Hepatocyte (in vitro differentiated cells): ENCODE results near the gene NEK4. TPM values are rescaled to one million over a fixed set of nuclear protein-coding genes. Genes with fewer than 3 reads are reported as not detected.

Experiments
- DNase-seq: peaks from one replicate; pipeline ENCODE4 v3.0.0-alpha.2; 2016; ENCODE audit warnings: low spot score
- H2AFZ ChIP-seq: fragments of 200-600 bp; sonication (generic); 2 replicates; pipeline ENCODE4 v1.6.0; 2016; ENCODE audit warnings: antibody characterized with exemption, mild to moderate bottlenecking
- H3K27ac ChIP-seq: fragments of 200-600 bp; sonication (generic); 2 replicates; pipeline ENCODE4 v1.5.1; 2016; ENCODE audit warnings: mild to moderate bottlenecking
- H3K27me3 ChIP-seq: fragments of 200-600 bp; sonication (generic); 2 replicates; pipeline ENCODE4 v1.6.1; 2016
- H3K36me3 ChIP-seq: fragments of 200-600 bp; sonication (generic); replicated peaks from 2 replicates; pipeline ENCODE4 v1.5.1; 2016; ENCODE audit warnings: low read depth; ENCODE audit not compliant: insufficient read depth
- H3K4me1 ChIP-seq: fragments of 200-600 bp; sonication (generic); 2 replicates; pipeline ENCODE4 v1.5.1; 2016; ENCODE audit warnings: mild to moderate bottlenecking, moderate library complexity; ENCODE audit not compliant: insufficient read depth
- H3K4me2 ChIP-seq: fragments of 200-600 bp; sonication (generic); 2 replicates; pipeline ENCODE4 v1.6.0; 2016
- H3K4me3 ChIP-seq: fragments of 200-600 bp; sonication (generic); 2 replicates; pipeline ENCODE4 v1.5.1; 2016; ENCODE audit warnings: mild to moderate bottlenecking
- H3K79me2 ChIP-seq: fragments of 200-600 bp; sonication (generic); 2 replicates; pipeline ENCODE4 v1.6.0; 2017; ENCODE audit warnings: mild to moderate bottlenecking
- H3K9me2 ChIP-seq: fragments of 200-600 bp; sonication (generic); replicated peaks from 2 replicates; pipeline ENCODE4 v1.6.0; 2017; ENCODE audit warnings: mild to moderate bottlenecking; ENCODE audit not compliant: insufficient read depth
- H3K9me3 ChIP-seq: fragments of 200-600 bp; sonication (generic); 2 replicates; pipeline ENCODE4 v1.5.1; 2016; ENCODE audit warnings: low read depth, mild to moderate bottlenecking
- H4K20me1 ChIP-seq: fragments of 200-600 bp; sonication (generic); 2 replicates; pipeline ENCODE4 v1.6.0; 2016; ENCODE audit warnings: mild to moderate bottlenecking; ENCODE audit not compliant: insufficient read depth, poor library complexity, severe bottlenecking
- CTCF ChIP-seq: fragments of 200-600 bp; sonication (generic); IDR thresholded peaks from 2 replicates; pipeline ENCODE4 v1.5.1; 2016; ENCODE audit warnings: antibody characterized with exemption, mild to moderate bottlenecking; ENCODE audit not compliant: poor library complexity
- EZH2 ChIP-seq: fragments of 200-600 bp; sonication (generic); IDR thresholded peaks from 2 replicates; pipeline ENCODE4 v1.6.1; 2016; ENCODE audit warnings: antibody characterized with exemption, mild to moderate bottlenecking, borderline replicate concordance
- EZH2phosphoT487 ChIP-seq: fragments of 200-600 bp; sonication (generic); IDR thresholded peaks from one replicate; pipeline ENCODE4 v1.6.1; 2018; ENCODE audit warnings: antibody characterized with exemption, mild to moderate bottlenecking, low read depth, moderate library complexity; ENCODE audit not compliant: unreplicated experiment, severe bottlenecking
- WGBS: methylation state at CpG from one replicate; pipeline ENCODE4 v1.1.6; 2016; ENCODE audit warnings: low lambda C conversion rate; ENCODE audit errors: missing lambda C conversion rate; 5-methylcytosine and 5-hydroxymethylcytosine counted together
- polyA plus RNA-seq: library from polyadenylated mRNA; unstranded; fragments of >200 nt; fragmentation: Nextera tagmentation; extraction: Ambion mirVana; gene quantifications from 2 replicates; pipeline ENCODE4 v1.2.1, GENCODE V29; 2016
- small RNA-seq: library from RNA; depleted of rRNA; stranded (forward); fragments of <200 nt; gene quantifications from one replicate; pipeline ENCODE3, GENCODE V24; 2014
- total RNA-seq: library from RNA; depleted of rRNA; stranded (reverse); fragments of >200 nt; gene quantifications from 2 replicates; pipeline ENCODE4 v1.2.3, GENCODE V29; 2014

Gene NEK4
- total and polyA plus RNA-seq, 2 experiments from 2014 or later, result 8.0 to 19.2 TPM

- WGBS, result 88% methylated on average over 9 of the region's 9 CpGs
- DNase-seq, result peak; percentile 52
- H3K4me1 ChIP-seq, result no peaks in the 10 kb centered on the region
- H3K9me2 ChIP-seq, result no peaks in the 10 kb centered on the region
- H2AFZ ChIP-seq, result no peak overlapping the region
- no peaks in the 10 kb centered on the region for H3K36me3 ChIP-seq
- H3K79me2 ChIP-seq, result peaks cover 44% of the 10 kb centered on the region
- no peak overlapping the region for H3K4me3 ChIP-seq
- no peaks in the 10 kb centered on the region for H3K9me3 ChIP-seq
- no peaks in the 10 kb centered on the region for H4K20me1 ChIP-seq
- no peak overlapping the region for H3K4me2 ChIP-seq
- peak overlapping the region; percentile 67 for H3K27ac ChIP-seq
- TF ChIP-seq EZH2, result no peak
- TF ChIP-seq EZH2phosphoT487, result no peak
- no peak for TF ChIP-seq CTCF
- H3K27me3 ChIP-seq, result no peaks in the 10 kb centered on the region
These were observed 99.9 kb downstream of the NEK4 start for GRCh38 chr3:52670621-52671521.

- TF ChIP-seq EZH2phosphoT487, result no peak
- TF ChIP-seq CTCF, result no peak
- no peak for TF ChIP-seq EZH2
- DNase-seq, result no peak
- H3K79me2 ChIP-seq, result peaks cover 11% of the 10 kb centered on the region
- H2AFZ ChIP-seq, result no peak overlapping the region
- 90% methylated on average over 3 of the region's 3 CpGs for WGBS
- H3K9me3 ChIP-seq, result no peaks in the 10 kb centered on the region
- no peak overlapping the region for H3K4me3 ChIP-seq
- no peaks in the 10 kb centered on the region for H4K20me1 ChIP-seq
- no peak overlapping the region for H3K4me2 ChIP-seq
- H3K36me3 ChIP-seq, result no peaks in the 10 kb centered on the region
- H3K27me3 ChIP-seq, result no peaks in the 10 kb centered on the region
- no peaks in the 10 kb centered on the region for H3K9me2 ChIP-seq
- no peak overlapping the region for H3K27ac ChIP-seq
- no peaks in the 10 kb centered on the region for H3K4me1 ChIP-seq
These were observed 107.6 kb downstream of the NEK4 start for GRCh38 chr3:52663098-52663497.

GRCh38 chr3:52660046-52660445 is 110.7 kb downstream of the NEK4 start:
- H3K4me3 ChIP-seq, result no peak overlapping the region
- no peak overlapping the region for H3K4me2 ChIP-seq
- H3K4me1 ChIP-seq, result no peaks in the 10 kb centered on the region
- H3K9me2 ChIP-seq, result no peaks in the 10 kb centered on the region
- H3K9me3 ChIP-seq, result no peaks in the 10 kb centered on the region
- peaks cover 3% of the 10 kb centered on the region for H4K20me1 ChIP-seq
- H3K36me3 ChIP-seq, result no peaks in the 10 kb centered on the region
- no peak overlapping the region for H2AFZ ChIP-seq
- 99% methylated on average over 3 of the region's 3 CpGs for WGBS
- no peaks in the 10 kb centered on the region for H3K27me3 ChIP-seq
- H3K79me2 ChIP-seq, result peaks cover 7% of the 10 kb centered on the region
- no peak for DNase-seq
- H3K27ac ChIP-seq, result no peak overlapping the region
- no peak for TF ChIP-seq EZH2phosphoT487
- TF ChIP-seq CTCF, result no peak
- TF ChIP-seq EZH2, result no peak

Small RNAs within 50 kb of the gene (small RNA-seq; reads per million reads assigned to genes)
- not detected for gene AC006254.2
- gene RF00569, result 8,584 reads per million, percentile 100 among the genes with 10 or more reads in this experiment
- not detected for gene RF01183
- not detected for gene SNORD19
- gene SNORD19B, result not detected
- gene SNORD69, result 6,076 reads per million, percentile 100 among the genes with 10 or more reads in this experiment

Other genes with a start within 250 kb of the NEK4 start
- gene NT5DC2, start 237.1 kb downstream of the NEK4 start, total RNA-seq, result 167 and 172 TPM in 2 replicates
- gene NT5DC2, start 237.1 kb downstream of the NEK4 start, polyA plus RNA-seq, result 166 and 177 TPM in 2 replicates
- gene UQCC5, start 234.3 kb downstream of the NEK4 start, total RNA-seq, result 0.12 and 0.83 TPM in 2 replicates
- 51.7 and 59.4 TPM in 2 replicates for gene UQCC5, start 234.3 kb downstream of the NEK4 start, polyA plus RNA-seq
- 70.7 and 77.4 TPM in 2 replicates for gene PBRM1, start 85.0 kb downstream of the NEK4 start, total RNA-seq
- 43.7 and 50.9 TPM in 2 replicates for gene PBRM1, start 85.0 kb downstream of the NEK4 start, polyA plus RNA-seq
- 84.8 and 93.3 TPM in 2 replicates for gene GNL3, start 84.9 kb downstream of the NEK4 start, total RNA-seq
- 82.6 and 91.1 TPM in 2 replicates for gene GNL3, start 84.9 kb downstream of the NEK4 start, polyA plus RNA-seq
- gene GLT8D1, start 65.1 kb downstream of the NEK4 start, total RNA-seq, result 68.3 and 97.9 TPM in 2 replicates
- gene GLT8D1, start 65.1 kb downstream of the NEK4 start, polyA plus RNA-seq, result 79.9 and 89.2 TPM in 2 replicates
- gene SPCS1, start 64.8 kb downstream of the NEK4 start, total RNA-seq, result 158 and 261 TPM in 2 replicates
- 219 and 242 TPM in 2 replicates for gene SPCS1, start 64.8 kb downstream of the NEK4 start, polyA plus RNA-seq
- gene ITIH1, start 6.7 kb upstream of the NEK4 start, total RNA-seq, result 120 and 154 TPM in 2 replicates
- 160 and 250 TPM in 2 replicates for gene ITIH1, start 6.7 kb upstream of the NEK4 start, polyA plus RNA-seq
- gene ITIH3, start 23.9 kb upstream of the NEK4 start, total RNA-seq, result 53.6 and 63.3 TPM in 2 replicates
- gene ITIH3, start 23.9 kb upstream of the NEK4 start, polyA plus RNA-seq, result 66.9 and 71.7 TPM in 2 replicates
- 45.3 and 55.9 TPM in 2 replicates for gene ITIH4, start 59.7 kb upstream of the NEK4 start, total RNA-seq
- 80.8 and 91.3 TPM in 2 replicates for gene ITIH4, start 59.7 kb upstream of the NEK4 start, polyA plus RNA-seq
- gene MUSTN1, start 64.1 kb upstream of the NEK4 start, total RNA-seq, result 1.8 and 2.6 TPM in 2 replicates
- 0.27 TPM in 1 of 2 replicates, not detected in the other for gene MUSTN1, start 64.1 kb upstream of the NEK4 start, polyA plus RNA-seq
- 14.5 and 23.2 TPM in 2 replicates for gene STIMATE, start 126.6 kb upstream of the NEK4 start, total RNA-seq
- gene STIMATE, start 126.6 kb upstream of the NEK4 start, polyA plus RNA-seq, result 16.2 and 20.4 TPM in 2 replicates